HG03039 (cell line): ENCODE results near the gene SAP25.
"Not testable (repeated sequence)": the region's sequence is repeated elsewhere in the genome, so short reads cannot be mapped to it uniquely, and the experiment has no call there.

Source experiments
- ATAC-seq: cut with Tn5 transposase; IDR thresholded peaks from one replicate; pipeline ENCODE4 v1.9.1; 2021; ENCODE audit warnings: mild to moderate bottlenecking, moderate library complexity; ENCODE audit not compliant: unreplicated experiment

Gene SAP25

DNA sequence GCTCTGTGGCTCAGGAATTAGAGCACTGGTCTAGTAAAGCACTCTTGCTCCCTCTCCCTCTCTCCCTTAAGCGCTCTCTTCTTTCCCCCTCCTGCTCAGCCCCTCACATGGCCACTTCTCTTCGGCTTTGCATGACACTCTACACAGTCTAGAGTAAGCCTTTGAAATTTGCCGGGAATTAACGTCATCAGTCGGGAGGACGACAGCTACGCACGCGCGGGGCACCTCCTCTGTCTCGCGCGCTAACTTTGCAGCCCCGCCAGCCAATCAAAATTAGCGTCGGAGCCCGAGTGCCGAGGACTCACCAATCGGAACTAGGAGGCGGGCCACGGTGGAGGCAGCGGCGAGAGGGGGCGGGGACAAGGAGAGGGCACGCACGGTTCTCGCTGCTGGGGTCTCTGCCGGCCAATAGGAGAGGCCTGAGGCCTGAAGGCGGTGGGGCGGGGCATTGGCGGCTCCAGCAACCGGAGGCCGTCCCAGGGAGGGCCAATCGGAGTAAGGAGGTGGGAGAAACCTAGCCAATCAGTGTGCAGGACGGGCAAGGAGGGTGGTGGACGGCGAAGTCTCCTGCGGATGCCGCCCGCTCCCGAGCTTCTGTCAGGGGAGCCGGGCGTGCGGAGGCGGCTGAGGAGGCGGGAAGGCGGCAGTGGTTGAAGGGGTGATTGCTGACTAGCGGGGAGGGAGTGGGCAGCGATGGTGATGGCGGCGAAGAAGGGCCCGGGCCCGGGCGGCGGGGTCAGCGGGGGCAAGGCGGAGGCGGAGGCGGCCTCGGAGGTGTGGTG is 34.9 kb downstream of the SAP25 start, which contains the start of gene AGFG2:
TSS of gene AGFG2 (plus strand) at position 550 of the 782 bp plus-strand sequence. CDS start at position 694, 144 bp downstream.
- ATAC-seq = peak; percentile 95

DNA sequence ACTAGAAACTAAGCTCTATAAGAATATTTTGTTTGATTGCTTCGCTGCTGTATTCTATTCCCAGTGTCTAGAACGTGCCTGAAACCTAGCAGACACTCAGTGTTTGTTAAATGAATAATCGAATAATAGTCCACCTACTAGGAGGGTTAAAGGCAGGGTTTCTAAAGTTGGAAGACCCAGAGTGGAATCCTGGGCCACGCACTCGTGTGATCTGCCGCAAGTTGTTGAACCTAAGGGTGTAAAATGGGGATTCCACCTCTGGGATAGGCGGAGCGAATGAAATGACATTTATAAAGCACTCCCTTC is 35.4 kb downstream of the SAP25 start:
- no peak for ATAC-seq

DNA sequence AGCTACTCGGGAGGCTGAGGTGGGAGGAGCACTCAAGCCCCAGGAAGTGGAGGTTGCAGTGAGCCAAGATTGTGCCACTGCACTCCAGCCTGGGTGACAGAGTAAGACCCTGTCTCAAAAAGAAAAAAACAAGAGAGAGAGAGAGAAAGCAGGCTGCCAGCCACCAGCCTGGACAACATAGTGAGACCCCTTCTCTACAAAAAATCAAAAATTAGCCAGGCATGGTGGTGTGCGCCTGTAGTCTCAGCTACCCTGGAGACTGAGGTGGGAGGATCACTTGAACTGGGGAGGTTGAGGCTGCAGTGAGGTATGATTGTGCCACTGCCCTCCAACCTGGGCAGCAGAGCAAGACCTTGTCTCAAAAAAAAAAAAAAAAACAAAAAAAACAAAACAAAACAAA is 37.0 kb downstream of the SAP25 start:
- ATAC-seq = not testable (repeated sequence)

DNA sequence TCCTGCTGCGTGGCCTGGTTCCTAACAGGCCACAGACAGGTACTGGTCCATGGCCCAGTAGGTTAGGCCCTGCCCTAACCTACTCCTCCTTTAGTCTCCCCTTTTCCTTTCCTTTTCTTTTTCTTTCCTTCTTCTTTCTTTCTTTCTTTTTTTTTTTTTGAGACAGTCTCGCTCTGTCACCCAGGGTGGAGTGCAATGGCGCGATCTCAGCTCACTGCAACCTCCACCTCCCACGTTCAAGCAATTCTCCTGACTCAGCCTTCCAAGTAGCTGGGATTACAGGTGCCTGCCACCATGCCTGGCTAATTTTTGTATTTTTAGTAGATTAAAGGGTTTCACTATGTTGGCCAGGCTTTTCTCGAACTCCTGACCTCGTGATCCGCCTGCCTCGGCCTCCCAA is 37.7 kb downstream of the SAP25 start:
- not testable (repeated sequence) for ATAC-seq

DNA sequence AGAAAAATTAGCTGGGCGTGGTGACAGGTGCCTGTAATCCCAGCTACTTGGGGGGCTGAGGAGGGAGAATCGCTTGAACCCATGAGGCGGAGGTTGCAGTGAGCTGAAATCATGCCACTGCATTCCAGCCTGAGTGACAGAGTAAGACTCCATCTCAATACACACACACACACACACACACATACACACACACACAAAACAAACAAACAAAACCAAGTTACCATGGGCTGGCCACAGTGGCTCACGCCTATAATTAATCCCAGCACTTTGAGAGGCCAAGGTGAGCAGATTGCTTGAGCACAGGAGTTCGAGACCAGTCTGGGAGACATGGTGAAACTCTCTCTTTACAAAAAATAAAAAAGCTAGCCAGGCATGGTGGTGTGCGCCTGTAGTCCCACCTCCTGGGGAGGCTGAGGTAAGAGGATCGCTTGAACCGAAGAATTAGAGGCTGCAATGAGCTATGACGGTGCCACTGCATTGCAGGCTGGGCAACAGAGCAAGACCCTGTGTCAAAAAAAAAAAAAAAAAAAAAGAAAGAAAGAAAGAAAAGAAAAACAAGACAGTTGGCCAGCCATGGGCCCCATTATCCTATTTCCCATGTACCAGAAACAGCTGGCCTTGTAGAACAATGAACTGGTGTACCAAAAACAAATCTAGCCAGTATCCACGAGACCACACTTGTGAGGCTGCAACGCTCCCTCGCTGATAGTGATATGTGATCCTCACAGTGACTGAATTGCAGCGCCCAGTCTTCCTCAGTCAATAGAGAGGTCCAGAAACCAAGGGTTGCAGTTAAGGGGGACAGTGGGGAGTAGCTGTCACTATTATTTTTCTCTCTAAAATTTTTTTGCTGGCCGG is 41.3 kb downstream of the SAP25 start:
- no peak for ATAC-seq

DNA sequence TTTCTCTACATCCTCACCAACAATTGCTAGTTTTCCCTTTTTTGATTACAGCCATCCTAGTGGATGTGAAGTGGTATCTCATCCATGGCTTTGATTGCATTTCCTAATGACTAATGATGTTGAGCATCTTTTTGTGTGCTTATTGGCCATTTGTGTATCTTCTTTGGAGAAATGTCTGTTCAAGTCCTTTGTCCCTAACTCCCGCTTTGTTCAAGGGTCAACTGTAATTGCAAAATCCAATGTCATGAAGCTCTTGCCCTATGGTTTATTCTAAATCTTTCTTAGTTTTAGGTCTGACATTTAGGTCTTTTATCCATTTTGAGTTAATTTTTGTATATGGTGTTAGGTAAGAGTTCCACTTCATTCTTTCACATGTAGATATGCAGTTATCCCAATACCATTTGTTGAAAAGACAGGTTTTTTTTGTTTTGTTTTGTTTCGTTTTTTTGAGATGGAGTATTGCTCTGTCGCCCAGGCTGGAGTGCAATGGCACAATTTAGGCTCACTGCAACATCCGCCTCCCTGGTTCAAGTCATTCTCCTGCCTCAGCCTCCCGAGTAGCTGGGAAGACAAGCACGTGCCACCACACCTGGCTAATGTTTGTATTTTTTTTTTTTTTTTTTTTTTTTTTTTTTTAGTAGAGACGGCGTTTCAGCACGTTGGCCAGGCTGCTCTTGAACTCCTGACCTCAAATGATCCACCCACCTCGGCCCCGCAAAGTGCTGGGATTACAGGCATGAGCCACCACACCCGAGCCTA is 45.4 kb downstream of the SAP25 start:
- ATAC-seq = not testable (repeated sequence)

DNA sequence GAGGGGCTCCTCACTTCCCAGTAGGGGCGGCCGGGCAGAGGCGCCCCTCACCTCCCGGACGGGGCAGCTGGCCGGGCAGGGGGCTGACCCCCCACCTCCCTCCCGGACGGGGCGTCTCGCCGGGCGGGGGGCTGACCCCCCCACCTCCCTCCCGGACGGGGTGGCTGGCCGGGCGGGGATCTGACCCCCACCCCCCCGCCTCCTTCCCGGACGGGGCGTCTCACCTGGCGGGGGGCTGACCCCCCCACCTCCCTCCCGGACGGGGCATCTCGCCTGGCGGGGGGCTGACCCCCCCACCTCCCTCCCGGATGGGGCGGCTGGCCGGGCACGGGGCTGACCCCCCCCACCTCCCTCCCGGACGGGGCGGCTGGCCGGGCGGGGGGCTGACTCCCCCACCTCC is 50.5 kb downstream of the SAP25 start:
- not testable (repeated sequence) for ATAC-seq
